NCI-H748 (cell line): ENCODE measurements around the gene CDK5RAP2.
A peak's percentile ranks its signal among the peaks of the same experiment; 100 is the strongest.
"Not testable (repeated sequence)": the region's sequence is repeated elsewhere in the genome, so short reads cannot be mapped to it uniquely, and the experiment has no call there.

Experiments
- DNase-seq: peaks from one replicate; lab custom pipeline; 2025; ENCODE audit not compliant: unreplicated experiment; lab: John Stamatoyannopoulos, UW

CDK5RAP2 gene

GRCh38 chr9:120474591-120475243 is 105.2 kb downstream of the CDK5RAP2 start:
- DNase-seq, result no peak

GRCh38 chr9:120473608-120474007 is 106.4 kb downstream of the CDK5RAP2 start:
- no peak for DNase-seq

- no peak for DNase-seq
Observed at GRCh38 chr9:120465685-120466407, 114.1 kb downstream of the CDK5RAP2 start.

- DNase-seq, result no peak
Observed at GRCh38 chr9:120464887-120465421, 115.0 kb downstream of the CDK5RAP2 start.

GRCh38 chr9:120464176-120464886 is 115.6 kb downstream of the CDK5RAP2 start:
- peak; percentile 43 for DNase-seq

GRCh38 chr9:120463765-120464164 is 116.2 kb downstream of the CDK5RAP2 start:
- no peak for DNase-seq

- not testable (repeated sequence) for DNase-seq
Observed at GRCh38 chr9:120461677-120462076, 118.3 kb downstream of the CDK5RAP2 start.

GRCh38 chr9:120456218-120456617 is 123.7 kb downstream of the CDK5RAP2 start:
- DNase-seq, result no peak

GRCh38 chr9:120454467-120454866 is 125.5 kb downstream of the CDK5RAP2 start:
- DNase-seq, result no peak

GRCh38 chr9:120453792-120454191 is 126.2 kb downstream of the CDK5RAP2 start:
- no peak for DNase-seq

GRCh38 chr9:120452631-120453030 is 127.3 kb downstream of the CDK5RAP2 start:
- DNase-seq, result no peak

- no peak for DNase-seq
Observed at GRCh38 chr9:120450916-120451315, 129.1 kb downstream of the CDK5RAP2 start.

- no peak for DNase-seq
Observed at GRCh38 chr9:120449566-120449965, 130.4 kb downstream of the CDK5RAP2 start.

GRCh38 chr9:120447959-120448500 is 131.9 kb downstream of the CDK5RAP2 start:
- no peak for DNase-seq

- peak; percentile 8 for DNase-seq
Observed at GRCh38 chr9:120446671-120447070, 133.3 kb downstream of the CDK5RAP2 start.

- DNase-seq, result no peak
Observed at GRCh38 chr9:120443976-120444375, 136.0 kb downstream of the CDK5RAP2 start.

GRCh38 chr9:120443489-120443888 is 136.5 kb downstream of the CDK5RAP2 start:
- DNase-seq, result no peak

GRCh38 chr9:120442308-120442995 is 137.5 kb downstream of the CDK5RAP2 start:
- DNase-seq, result no peak

- no peak for DNase-seq
Observed at GRCh38 chr9:120441426-120442307, 138.3 kb downstream of the CDK5RAP2 start.

- DNase-seq, result no peak
Observed at GRCh38 chr9:120440791-120441190, 139.2 kb downstream of the CDK5RAP2 start.
